Ovary (tissue), 9 donors: ENCODE data around the gene WDR5B. TPM values are rescaled to one million over a fixed set of nuclear protein-coding genes. Genes with fewer than 3 reads are reported as not detected.

Experiments used
- DNase-seq, 5 donors: peaks; one replicate each; pipeline ENCODE4 v3.0.0-alpha.2; 2019 to 2020
- H3K27ac ChIP-seq, 2 donors: fragments of 200-600 bp; one replicate each; pipeline versions ENCODE4 v1.5.1 to v1.8.0; 2019 to 2022
- H3K27me3 ChIP-seq: fragments of 200-600 bp; one replicate; pipeline ENCODE4 v1.8.0; 2022
- H3K36me3 ChIP-seq: fragments of 200-600 bp; sonication (generic); one replicate; pipeline ENCODE4 v1.5.1; 2019
- H3K4me1 ChIP-seq: one replicate; pipeline ENCODE4 v1.8.1; 2013; ENCODE audit warnings: mild to moderate bottlenecking, moderate library complexity; ENCODE audit not compliant: insufficient read depth
- H3K4me3 ChIP-seq: fragments of 200-600 bp; sonication (generic); one replicate; pipeline ENCODE4 v1.5.1; 2017
- H3K9me3 ChIP-seq, 2 donors: fragments of 200-600 bp in 1 of 2; sonication (generic) in 1 of 2; one replicate each; pipeline versions ENCODE4 v1.5.1 to v1.8.1; 2013 to 2019; ENCODE audit warnings: mild to moderate bottlenecking in 1 of 2, moderate library complexity in 1 of 2
- CTCF ChIP-seq, 3 donors: fragments of 450-650 bp in 2 of 3; fragments of 200-600 bp in 1 of 3; IDR thresholded peaks; one replicate each; pipeline versions ENCODE4 v1.5.1 to v1.8.0; 2016 to 2022; ENCODE audit warnings: antibody characterized with exemption in 3 of 3, mild to moderate bottlenecking in 1 of 3
- EP300 ChIP-seq: sonication (generic); formaldehyde crosslinking; IDR thresholded peaks from one replicate; pipeline ENCODE4 v1.6.1; 2017; ENCODE audit warnings: antibody characterized with exemption
- POLR2A ChIP-seq: fragments of 450-650 bp; IDR thresholded peaks from one replicate; pipeline ENCODE4 v1.6.1; 2017; ENCODE audit warnings: antibody characterized with exemption, mild to moderate bottlenecking, moderate library complexity
- WGBS, 3 donors: extraction: QIAGEN DNeasy Blood & Tissue Kit in 1 of 3; methylation state at CpG; one replicate each; pipeline versions ENCODE4 v1.1.5 to v1.1.7; 2013 to 2017; 5-methylcytosine and 5-hydroxymethylcytosine counted together
- intact Hi-C, 4 donors: fragments of 100-400 bp; cut with DNase I; formaldehyde crosslinking; loops; one replicate each; pipeline versions ENCODE4 v1.11.0 to v1.15.1; 2022 to 2023
- polyA plus RNA-seq, 2 donors: library from polyadenylated mRNA; stranded (reverse); fragments of 200-250 nt in 1 of 2; fragments of 350-450 nt in 1 of 2; fragmentation: Illumina TruSeq in 1 of 2; extraction: RNeasy Lipid Tissue Mini Kit (QIAGEN cat#74804) in 1 of 2; gene quantifications; one replicate each; pipeline ENCODE4 v1.2.3, GENCODE V29; 2013 to 2014
- total RNA-seq, 7 donors: library from RNA; depleted of rRNA in 2 of 7; stranded (reverse); fragments of >200 nt in 2 of 7; fragmentation: NEBNext Ultra II Directional in 3 of 7; extraction: Animal tissue kit (Norgen Biotek cat#: 25700) in 3 of 7; gene quantifications; one replicate each; pipeline versions ENCODE4 v1.1.0 to v1.2.4, GENCODE V29; 2016 to 2023
- donor health status: DM: no; HTN: no; CAD: no; lungs with moderate emphysema.
- donor health status: DM: no; HTN: no; CAD: no.
- donor health status: Bipolar disorder and iron deficiency.
- donor health status: DM: yes; HTN: yes; CAD: no.
- donor health status: DM: no; HTN: no; CAD: no.
- donor health status: DM: yes; HTN: yes; CAD: no.

WDR5B gene
- total and polyA plus RNA-seq, 9 donors: 2.3 to 6.3 (median 5.7) TPM

- WGBS, 3 donors: 37 to 58% (median 50%) methylated on average over 2 of the region's 2 CpGs
- Histone ChIP-seq H3K4me3 (no peak overlapping the region), H3K36me3 (no peaks in the 10 kb centered on the region), H3K9me3 (no peaks in the 10 kb centered on the region), H3K27me3 (no peaks in the 10 kb centered on the region), H3K27ac (no peak overlapping the region), H3K4me1 (peaks cover 4% of the 10 kb centered on the region)
- intact Hi-C loops: loop anchor here in 2 of 4 donors (5.0 to 10.0 kb wide), 2 partner anchors 284 to 292 kb away; partner anchors contain the start of gene PARP14 (in 1 of the 2)
- DNase-seq: no peak
- TF ChIP-seq CTCF (IDR thresholded peaks at IDR 0.05) (peak; percentile 45 to 60 (median 51)), EP300 (no peak)
These were observed 22.7 kb downstream of the WDR5B start for GRCh38 chr3:122392868-122393844.

GRCh38 chr3:122391681-122392446, 24.0 kb downstream of the WDR5B start:
- no peaks in the 10 kb centered on the region for H3K27me3 ChIP-seq
- no peaks in the 10 kb centered on the region for H3K9me3 ChIP-seq
- H3K4me3 ChIP-seq: no peak overlapping the region
- no peak for TF ChIP-seq POLR2A
- TF ChIP-seq EP300: no peak
- TF ChIP-seq CTCF (IDR thresholded peaks at IDR 0.05): no peak
- H3K4me1 ChIP-seq: peaks cover 4% of the 10 kb centered on the region
- no peak for DNase-seq
- no peak overlapping the region for H3K27ac ChIP-seq
- 81 to 85% (median 83%) methylated on average over 2 of the region's 2 CpGs for WGBS, 3 donors
- no peaks in the 10 kb centered on the region for H3K36me3 ChIP-seq
- intact Hi-C loops: loop anchor here in 2 of 4 donors (5.0 to 10.0 kb wide), 2 partner anchors 285 to 293 kb away; partner anchors contain the start of gene PARP14 (in 1 of the 2)

GRCh38 chr3:122390665-122391064, 25.2 kb downstream of the WDR5B start:
- intact Hi-C loops: loop anchor here in 2 of 4 donors (5.0 to 10.0 kb wide), 2 partner anchors 287 to 294 kb away; partner anchors contain the start of gene PARP14 (in 1 of the 2)
- H3K4me1 ChIP-seq: peaks cover 4% of the 10 kb centered on the region
- H3K36me3 ChIP-seq: no peaks in the 10 kb centered on the region
- H3K27ac ChIP-seq: peak overlapping the region in 1 of 2 donors; percentile 0
- TF ChIP-seq EP300: no peak
- TF ChIP-seq CTCF (IDR thresholded peaks at IDR 0.05): no peak
- TF ChIP-seq POLR2A: no peak
- H3K4me3 ChIP-seq: no peak overlapping the region
- DNase-seq: no peak
- WGBS, 3 donors: 7 to 12% (median 10%) methylated on average over 4 of the region's 4 CpGs
- no peaks in the 10 kb centered on the region for H3K9me3 ChIP-seq
- no peaks in the 10 kb centered on the region for H3K27me3 ChIP-seq

GRCh38 chr3:122389892-122390291, 26.0 kb downstream of the WDR5B start:
- intact Hi-C loops: loop anchor here in 2 of 4 donors (5.0 to 10.0 kb wide), 4 partner anchors 287 to 845 kb away; partner anchors contain the start of genes HSPBAP1 (in 1 of the 2), PARP14 (in 1 of the 2), POLQ (in 1 of the 2) and SLC49A4 (in 1 of the 2)
- peaks cover 4% of the 10 kb centered on the region for H3K4me1 ChIP-seq
- H3K9me3 ChIP-seq: no peaks in the 10 kb centered on the region
- no peak overlapping the region for H3K4me3 ChIP-seq
- 85 to 88% (median 86%) methylated on average over 4 of the region's 4 CpGs for WGBS, 3 donors
- no peaks in the 10 kb centered on the region for H3K27me3 ChIP-seq
- no peak for DNase-seq
- TF ChIP-seq CTCF (IDR thresholded peaks at IDR 0.05) (no peak), POLR2A (no peak), EP300 (no peak)
- H3K36me3 ChIP-seq: no peaks in the 10 kb centered on the region
- no peak overlapping the region for H3K27ac ChIP-seq
